ENCODE measurements around the gene ZSWIM1.
"Not testable (repeated sequence)": the region's sequence is repeated elsewhere in the genome, so short reads cannot be mapped to it uniquely, and the experiment has no call there.

The ZSWIM1 gene

DNA sequence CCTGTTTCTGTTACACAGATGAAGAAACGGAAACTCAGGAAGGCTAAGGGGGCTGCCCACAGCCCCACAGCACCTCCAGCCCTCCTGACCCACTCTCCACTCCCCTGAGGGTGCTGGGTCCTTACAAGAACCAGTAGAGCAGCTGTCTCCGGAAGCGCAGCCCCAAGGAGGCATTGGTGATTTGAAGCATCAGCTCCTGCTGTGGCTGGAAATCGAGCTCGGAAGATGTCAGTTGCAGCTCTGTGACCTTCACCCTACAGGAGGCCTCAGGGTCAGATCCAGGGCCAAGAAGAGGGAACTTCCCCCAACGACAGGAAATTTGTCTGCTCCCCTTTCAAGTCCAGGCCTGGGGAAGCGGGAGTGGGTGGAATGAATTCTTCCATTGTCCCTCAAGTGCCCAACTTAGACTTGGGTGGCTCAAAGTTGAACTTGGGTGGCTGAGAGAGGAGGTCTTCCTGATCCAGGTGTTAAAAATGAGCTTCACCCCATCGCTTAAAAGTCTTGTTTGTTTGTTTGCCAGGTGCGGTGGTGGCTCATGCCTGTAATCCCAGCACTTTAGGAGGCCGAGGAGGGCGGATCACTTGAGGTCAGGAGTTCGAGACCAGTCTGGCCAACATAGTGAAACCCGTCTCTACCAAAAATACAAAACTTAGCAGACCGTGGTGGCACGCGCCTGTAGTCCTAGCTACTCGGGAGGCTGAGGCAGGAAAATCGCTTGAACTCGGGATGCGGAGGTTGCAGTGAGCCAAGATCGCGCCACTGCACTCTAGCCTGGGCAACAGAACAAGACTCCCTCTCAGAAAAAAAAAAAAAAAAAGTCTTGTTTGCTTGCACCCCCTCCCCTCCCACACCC is 29.0 kb downstream of the ZSWIM1 start:
- DNase-seq = no peak

DNA sequence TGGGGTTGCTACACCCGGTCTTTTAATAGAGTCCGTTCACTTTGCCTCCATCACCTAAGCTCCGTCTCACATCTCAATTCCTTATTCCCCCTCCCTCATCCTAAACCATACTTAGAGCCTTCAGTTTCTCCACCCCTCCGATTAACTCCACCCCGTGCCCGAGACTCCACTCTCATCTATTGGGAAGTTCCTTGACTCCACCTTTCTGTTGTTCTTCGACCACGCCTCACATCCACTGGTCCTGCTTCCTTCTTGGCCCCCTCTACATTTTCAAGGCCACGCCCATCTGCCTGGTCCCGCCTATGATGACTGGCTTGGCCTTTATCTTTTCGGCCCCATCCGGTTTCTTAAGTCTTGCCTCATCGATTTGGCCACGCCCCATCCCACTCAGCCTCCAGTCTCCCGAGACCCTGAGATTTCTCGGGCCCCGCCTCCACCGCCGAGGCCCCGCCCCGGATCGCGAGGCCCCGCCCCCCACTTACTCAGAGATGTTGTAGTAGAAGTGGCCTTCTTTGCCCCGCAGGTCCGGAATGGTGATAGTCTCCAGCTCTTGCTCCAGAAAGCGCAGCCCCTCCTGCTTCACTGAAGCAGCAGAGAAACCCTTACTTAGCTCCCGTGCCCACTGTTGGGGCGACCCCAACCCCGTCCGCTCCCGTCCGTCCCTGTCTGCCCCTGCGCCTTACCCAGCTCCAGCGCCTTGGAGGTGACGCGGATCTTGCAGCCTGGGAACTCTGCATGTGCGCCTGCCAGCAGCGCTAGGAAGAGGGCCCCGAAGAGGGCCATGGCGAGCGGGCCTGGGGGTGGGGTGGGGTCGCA is 29.9 kb downstream of the ZSWIM1 start:
- peak; percentile 15 to 65 for DNase-seq

DNA sequence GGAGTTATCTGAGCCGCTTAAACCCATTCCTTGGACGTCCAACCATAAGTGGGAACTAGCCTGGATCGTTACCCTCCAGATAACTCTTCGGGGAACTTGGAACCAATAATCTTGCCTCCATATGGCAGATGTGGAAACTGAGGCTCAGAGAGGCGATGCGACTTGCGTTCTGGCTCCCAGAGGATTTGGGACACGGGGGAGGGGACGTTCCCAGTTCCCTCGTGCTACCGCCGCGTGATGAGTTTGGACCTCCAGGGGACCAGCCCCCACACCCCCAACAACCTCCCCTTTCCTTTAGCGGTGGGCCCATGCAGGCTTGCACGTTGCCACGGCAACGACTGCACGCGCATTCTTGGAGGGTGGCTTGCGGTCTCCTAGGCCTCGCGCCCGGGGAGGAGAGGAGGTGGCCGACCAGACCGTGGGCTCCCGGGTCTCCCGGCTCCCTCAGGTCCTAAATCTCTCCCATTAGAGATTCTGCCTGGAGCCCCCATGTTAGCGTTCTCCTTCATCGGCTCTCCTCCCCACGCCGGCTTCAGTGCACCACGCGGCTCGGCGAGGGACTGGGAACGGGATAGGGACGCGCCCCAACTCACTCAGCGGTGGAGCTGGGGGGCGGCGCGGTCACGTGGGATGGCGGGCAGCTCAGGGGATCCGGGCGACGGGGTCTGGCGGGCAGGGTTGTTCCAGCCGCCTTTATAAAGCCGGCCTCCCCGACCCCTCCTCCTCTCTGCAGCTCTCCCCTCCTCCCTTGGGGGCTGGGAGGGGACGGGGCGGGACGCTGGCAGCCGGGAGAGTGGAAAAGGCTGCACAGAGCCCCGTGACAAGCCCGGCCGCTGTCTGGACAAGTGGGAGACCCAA is 30.7 kb downstream of the ZSWIM1 start, which contains the start of gene PLTP:
PLTP (minus strand) TSS at position 670 of the 858 bp plus-strand sequence. CDS start 703 bp downstream, outside the sequence.
- DNase-seq = peak in 1 of 2 experiments; percentile 23

DNA sequence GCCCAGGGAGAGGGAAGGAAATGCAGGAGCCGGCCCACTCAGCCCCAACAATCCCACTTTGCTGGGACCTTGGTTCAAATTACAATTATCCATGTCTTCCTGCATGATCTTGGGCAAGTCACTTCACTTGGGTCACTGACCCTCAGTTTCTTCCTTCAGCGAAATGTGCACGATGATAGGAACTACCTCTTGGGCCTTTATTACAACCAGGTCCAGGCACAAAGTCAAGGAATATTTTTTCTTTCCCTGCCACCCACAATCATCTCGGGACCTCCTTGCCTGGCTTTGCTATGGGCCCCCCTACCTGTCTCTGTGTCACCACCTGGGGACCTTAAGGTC is 31.3 kb downstream of the ZSWIM1 start:
- no peak for DNase-seq

DNA sequence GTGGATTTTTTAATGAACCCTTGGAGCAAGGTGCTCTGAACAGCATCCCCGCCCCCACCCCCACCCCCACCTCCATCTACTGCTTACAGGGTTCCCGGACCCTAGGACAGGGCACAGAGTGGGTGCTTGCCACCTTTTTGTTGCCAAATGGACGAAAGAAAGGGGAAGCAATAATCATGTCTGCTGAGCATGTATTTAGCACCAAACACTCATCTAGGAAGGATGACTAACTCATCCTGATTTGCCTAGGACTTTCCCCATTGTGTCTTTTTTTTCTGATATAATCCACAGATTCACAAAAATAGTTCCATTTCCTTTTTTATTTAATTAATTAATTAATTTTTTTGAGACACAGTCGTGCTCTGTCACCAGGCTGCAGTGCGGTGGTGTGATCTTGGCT is 32.1 kb downstream of the ZSWIM1 start:
- no peak for DNase-seq

DNA sequence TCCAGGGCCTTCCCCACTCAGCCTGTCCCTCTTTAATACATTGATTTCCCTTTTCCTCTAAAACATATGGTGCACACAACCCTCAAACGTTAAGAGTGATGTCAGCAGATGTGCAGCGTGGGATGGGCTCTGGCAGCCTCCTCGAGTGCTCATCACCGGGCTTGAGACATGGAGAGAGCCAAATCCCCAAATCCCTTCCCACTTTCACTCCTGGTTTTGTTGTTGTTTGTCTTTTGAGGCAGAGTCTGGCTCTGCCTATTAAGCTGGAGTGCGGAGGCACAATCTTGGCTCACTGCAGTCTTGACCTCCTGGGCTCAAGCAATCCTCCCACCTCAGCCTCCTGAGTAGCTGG is 36.7 kb downstream of the ZSWIM1 start:
- DNase-seq = no peak

DNA sequence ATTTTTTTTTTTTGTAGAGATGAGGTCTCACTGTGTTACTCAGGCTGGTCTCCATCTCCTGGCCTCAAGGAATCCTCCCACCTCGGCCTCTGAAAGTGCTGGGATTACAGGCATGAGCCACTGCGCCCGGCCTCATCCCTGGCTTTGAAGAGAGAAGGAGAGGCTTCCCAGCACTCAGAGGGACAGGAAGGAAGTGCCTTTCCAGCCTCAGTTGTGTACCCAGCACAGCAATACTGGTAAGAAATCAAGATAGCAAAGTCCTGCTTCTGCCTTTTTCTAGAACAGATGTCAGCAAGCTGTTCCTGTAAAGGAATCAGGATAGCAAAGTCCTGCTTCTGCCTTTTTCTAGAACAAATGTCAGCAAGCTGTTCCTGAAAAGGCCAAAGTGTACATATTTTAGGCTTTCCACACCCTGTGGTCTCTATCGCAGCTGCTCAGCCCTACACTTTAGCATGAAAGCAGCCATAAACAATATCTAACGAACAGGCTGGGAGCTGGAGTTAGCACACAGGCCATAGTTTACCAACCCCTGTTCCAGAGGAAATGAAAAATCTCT is 37.2 kb downstream of the ZSWIM1 start:
- no peak for DNase-seq

DNA sequence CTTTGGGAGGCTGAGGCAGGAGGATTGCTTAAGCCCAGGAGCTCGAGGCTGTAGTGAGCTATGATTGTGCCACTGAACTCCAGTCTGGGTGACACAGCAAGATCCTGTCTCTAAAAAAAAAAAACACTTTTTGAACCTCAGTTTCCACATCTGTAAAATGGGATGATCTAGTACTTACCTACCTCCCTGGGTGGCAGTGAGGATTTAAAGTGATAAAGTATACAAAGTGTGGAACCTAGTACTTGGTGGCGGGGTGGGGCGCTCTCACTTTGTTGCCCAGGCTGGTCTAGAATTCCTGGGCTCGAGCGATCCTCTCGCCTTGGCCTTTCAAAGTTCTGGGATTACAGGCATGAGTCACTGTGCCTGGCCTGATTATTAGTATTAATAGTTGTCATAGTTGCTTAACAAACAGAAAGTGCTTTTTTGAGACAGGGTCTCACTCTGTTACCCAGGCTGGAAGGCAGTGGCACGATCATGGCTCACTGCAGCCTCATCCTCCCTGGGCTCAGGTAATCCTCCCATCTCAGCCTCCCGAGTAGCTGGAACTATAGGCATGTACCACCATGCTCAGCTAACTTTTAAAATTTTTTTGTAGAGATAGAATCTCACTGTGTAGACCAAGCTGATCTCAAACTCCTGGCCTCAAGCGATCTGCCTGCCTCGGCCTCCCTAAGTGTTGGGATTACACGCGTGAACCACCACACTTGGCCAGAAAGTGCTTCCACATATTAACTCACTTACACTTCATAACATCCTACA is 37.9 kb downstream of the ZSWIM1 start:
- DNase-seq = no peak

DNA sequence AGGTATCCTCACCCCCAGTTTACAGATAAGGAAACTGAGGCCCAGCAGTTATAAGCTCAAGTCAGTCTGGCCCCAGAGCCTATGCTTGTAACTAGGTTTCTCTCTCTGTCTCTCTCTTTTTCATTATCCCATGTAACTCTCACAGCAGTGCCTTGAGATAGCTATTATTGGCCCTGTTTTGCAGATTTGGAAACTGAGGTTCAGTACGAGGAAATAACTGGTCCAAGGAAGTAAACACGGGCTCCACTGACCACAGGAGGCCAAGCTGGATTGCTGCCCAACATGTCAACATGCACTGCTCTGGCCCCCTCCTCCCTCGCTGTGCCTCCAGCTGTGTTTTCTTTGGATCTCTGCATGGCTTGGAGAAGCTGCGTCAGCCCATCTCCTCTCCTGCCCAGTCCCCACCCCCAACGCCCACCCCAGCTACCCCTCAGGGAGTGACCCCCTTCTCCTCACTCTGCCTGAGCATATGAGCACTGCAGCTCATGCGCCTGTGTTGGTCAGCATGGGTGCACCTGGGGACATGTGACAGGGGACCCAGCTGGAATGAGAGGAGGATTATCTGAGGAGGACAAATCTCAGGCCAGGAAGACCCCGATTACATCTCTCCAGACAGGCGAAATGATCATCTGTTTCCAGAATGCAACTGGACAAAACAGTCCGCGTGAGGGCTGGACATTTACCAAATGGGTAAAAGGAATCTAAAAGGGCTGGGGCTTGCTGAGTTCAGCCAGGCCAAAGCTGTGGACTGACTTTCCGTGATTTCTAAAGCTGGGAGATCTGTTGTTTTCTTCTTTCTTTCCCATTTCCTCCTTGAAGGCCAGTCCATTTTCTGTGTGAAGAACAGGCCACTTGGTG is 38.7 kb downstream of the ZSWIM1 start:
- no peak for DNase-seq

DNA sequence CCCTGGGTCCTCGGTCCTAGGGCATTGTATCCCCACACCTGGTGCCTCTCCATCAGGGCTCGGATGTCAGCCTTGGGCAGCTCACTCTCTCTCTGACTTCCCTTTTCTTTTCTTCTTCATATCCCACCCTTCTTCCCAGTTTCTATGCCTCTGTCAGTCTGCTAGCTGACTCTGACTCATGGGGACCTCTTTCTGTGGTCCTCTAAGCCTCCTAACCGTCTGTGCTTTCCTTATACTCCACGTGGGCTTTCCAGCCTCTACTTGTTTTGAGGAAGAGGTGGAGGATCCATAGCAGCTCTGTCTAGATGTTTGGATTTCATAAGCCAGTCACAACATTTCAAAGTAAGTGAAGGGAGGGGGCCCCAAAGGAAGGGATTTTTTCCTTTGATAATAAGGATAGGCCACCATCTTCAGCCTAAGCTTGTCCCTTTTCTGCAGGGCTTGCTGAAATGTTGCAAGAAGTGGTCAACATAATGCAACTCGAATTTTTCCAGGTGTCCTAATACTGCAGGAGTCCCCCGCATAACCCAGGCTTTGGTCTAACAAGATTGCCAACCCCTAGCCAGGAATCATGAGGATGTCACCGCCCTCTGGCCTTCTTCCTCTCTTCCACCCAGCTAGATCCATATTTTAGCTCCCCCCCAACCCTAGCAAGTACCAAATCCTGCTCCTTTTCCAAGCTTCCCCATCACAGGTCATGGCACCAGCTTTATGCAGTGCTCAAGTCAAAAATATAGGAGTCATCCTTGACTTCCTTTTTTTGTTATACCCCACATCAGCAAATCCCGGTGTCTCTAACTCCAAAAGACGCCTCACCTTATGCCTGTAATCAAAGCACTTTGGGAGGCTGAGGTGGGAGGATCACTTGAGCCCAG is 39.7 kb downstream of the ZSWIM1 start:
- DNase-seq = no peak

DNA sequence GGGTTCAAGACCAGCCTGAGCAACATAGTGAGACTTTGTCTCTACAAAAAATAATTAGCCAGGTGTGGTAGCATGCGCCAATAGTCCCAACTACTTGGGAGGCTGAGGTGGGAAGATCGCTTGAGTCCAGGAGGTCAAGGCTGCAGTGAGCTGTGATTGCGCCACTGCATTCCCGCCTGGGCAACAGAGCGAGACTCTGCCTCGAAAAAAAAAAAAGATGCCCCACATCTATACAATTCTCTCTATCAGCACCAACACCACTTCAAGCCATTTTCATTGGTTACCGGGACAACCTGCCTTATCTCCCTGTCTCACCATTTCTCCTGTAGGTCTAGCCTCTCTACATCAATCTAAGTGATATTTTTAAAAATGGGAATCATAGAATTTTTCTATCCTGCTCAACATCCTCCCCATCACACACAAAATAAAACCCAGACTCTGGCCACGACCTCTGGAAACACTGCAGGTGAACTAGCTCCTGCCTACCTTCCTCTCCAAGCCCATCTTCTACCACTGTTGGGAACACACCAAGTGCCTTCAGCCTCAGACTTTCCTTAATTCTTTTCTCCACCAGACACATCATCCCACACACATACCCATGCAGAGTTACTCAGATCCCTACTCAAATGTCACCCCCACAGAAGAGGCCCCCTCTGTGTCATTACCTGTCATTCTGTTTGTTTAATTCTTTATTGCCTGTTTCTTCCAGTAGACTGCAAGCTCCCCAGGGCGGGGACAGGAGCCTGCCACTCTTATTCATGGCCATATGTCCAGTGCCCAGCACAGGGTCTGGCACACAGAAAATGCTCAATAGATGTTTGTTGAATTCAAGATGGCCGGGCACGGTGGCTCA is 40.5 kb downstream of the ZSWIM1 start:
- no peak for DNase-seq

DNA sequence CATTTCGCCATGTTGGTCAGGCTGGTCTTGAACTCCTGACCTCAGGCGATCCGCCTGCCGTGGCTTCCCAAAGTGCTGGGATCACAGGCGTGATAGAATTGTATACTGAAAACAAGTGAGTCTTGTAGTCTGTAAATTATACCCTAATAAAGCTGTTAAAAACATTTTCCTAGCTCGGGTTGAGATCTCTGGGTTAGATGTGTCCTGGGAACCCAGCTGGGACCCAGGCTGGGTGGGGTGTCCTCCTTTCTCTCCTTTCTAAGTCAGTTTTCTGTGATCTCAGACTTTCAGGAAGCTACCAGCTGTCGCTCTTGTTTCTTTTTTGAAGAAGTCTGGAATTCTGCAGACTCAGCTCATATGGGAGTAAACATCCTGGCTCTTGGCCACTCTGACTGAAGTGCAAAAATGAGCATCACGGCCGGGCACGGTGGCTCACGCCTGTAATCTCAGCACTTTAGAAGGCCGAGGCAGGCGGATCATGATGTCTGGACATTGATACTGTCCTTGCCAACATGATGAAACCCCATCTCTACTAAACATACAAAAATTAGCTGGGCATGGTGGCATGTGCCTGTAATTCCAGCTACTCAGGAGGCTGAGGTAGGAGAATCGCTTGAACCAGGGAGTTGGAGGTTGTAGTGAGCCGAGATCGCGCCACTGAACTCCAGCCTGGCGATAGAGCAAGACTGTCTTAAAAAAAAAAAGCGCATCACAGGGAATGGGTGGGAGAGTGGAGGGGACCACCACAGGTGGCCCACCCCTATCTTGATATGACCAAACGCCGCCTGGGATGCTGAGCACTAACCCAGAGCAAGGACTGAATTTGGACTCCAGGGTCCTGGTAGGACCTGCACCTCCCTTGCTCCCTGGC is 43.6 kb downstream of the ZSWIM1 start:
- peak in 1 of 2 experiments; percentile 41 for DNase-seq

DNA sequence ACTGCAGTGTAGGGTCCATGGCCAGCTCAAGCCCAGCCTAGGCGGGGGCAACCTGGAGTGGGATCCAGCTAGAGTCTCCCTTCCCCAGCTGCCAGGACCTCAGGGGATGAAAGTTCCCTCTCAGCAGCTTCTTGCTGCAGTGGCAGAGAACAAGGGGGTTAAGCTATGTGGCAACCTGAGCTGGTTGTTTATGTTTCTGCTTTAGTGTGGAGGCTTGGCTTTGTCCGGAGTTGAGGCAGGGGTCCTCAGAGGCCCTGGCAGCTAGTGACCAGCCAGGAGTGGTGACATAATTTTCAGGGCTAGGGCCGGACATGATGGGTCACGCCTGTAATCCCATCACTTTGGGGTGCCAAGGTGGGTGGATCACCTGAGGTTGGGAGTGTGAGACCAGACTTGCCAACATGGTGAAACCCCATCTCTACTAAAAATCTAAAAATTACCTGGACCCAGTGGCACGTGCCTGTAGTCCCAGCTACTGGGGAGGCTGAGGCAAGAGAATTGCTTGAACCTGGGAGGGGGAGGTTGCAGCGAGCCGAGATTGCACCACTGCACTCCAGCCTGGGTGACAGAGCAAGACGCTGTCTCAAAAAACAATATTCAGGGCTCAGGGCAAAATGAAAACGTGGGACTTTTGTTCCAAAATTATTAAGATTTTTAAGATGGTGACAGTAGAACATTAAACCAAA is 44.9 kb downstream of the ZSWIM1 start:
- no peak for DNase-seq

DNA sequence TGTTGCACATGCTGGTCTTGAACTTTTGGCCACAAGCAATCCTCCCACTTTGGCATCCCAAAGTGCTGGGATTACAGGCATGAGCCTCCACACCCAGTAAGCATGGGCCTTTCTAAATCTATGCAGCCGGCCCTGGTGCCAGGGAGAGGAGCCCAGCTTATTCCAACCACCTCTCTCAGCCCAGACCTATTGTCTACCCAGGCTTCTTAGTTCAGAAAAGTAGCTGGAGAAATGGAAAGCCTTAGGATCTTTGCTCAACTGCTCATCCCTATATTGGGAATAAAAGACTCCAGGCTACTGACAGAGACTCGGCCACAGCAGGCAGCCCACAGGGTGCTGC is 45.7 kb downstream of the ZSWIM1 start:
- no peak for DNase-seq

DNA sequence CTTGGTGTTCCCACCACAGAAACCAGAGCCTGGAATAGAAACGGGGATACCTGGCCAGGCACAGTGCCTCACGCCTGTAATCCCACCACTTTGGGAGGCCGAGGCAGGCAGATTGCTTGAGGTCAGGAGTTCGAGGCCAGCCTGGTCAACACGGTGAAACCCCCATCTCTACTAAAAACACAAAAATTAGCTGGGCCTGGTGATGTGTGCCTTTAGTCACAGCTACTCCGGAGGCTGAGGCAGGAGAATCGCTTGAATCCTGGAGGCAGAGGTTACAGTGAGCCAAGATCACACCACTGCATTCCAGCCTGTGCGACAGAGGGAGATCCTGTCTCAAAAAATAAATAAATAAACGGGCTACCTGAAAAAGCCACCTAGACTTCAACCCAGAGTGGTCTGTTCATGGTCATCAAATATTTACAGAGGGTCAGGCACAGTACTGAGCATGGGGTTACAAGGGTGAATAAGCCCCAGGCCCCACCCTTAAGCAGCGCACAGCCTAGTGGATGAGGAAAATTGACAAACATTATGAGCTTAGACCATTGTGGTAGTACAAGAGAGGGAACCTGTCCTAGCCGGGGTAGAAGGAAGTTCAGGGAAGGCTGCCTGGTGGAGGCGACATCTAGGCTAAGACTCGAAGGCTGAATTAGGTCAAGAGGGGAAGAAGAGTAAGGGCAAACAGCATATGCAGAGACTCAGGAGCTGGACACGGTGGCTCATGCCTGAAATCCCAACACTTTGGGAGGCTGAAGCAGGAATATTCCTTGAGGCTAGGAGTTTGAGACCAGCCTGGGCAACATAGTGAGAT is 46.2 kb downstream of the ZSWIM1 start:
- no peak for DNase-seq

DNA sequence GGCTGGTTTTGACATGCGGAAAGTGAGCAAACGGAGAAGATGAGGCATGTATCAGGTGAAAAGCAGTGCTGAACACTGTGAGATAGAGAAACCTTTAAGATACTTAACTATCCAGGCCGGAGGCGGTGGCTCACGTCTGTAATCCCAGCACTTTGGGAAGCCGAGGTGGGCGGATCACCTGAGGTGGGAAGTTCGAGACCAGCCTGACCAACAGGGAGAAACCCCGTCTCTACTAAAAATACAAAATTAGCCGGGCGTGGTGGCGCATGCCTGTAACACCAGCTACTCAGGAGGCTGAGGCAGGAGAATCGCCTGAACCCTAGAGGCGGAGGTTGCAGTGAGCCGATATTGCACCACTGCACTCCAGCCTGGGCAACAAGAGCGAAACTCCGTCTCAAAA is 50.7 kb downstream of the ZSWIM1 start:
- DNase-seq = not testable (repeated sequence)
